K562 (cell line): ENCODE results near the gene HTR1D. TPM values are rescaled to one million over a fixed set of nuclear protein-coding genes. Genes with fewer than 3 reads are reported as not detected.

Experiments used
- DPF2 ChIP-seq: fragments of 450-650 bp; IDR thresholded peaks from 2 replicates; pipeline ENCODE4 v1.6.1; 2016
- KLF16 ChIP-seq: IDR thresholded peaks from 2 replicates; pipeline ENCODE4 v1.6.1; 2016; ENCODE audit warnings: antibody characterized with exemption
- MAFG ChIP-seq: fragments of 450-650 bp; conservative IDR thresholded peaks from 2 replicates; pipeline ENCODE4 v1.6.1; 2016; ENCODE audit warnings: missing genetic modification characterization, missing compliant biosample characterization
- MTA2 ChIP-seq: fragments of 450-650 bp; IDR thresholded peaks from 2 replicates; pipeline ENCODE4 v1.6.1; 2016; ENCODE audit warnings: low read depth
- REST ChIP-seq, 2 experiments: fragments of 450-650 bp; formaldehyde crosslinking in 1 of 2; IDR thresholded peaks; 2 replicates each; pipeline versions ENCODE4 v1.4.0 to v1.6.1; 2014 to 2020; ENCODE audit warnings: mild to moderate bottlenecking in 2 of 2, borderline replicate concordance in 1 of 2, low read depth in 1 of 2
- ZBTB7A ChIP-seq: IDR thresholded peaks from 2 replicates; pipeline ENCODE4 v1.6.1; 2011; ENCODE audit warnings: low read depth, mild to moderate bottlenecking, low read length, moderate library complexity, borderline replicate concordance; ENCODE audit not compliant: control insufficient read depth
- polyA plus RNA-seq, 8 experiments: library from polyadenylated mRNA; depleted of rRNA in 4 of 8; stranded (reverse) in 5 of 8; unstranded in 3 of 8; fragments of >200 nt; fragmentation: Nextera tagmentation in 2 of 8; fragmentation: Illumina TruSeq in 1 of 8; extraction: Ambion mirVana in 2 of 8; extraction: Trizol in 1 of 8; gene quantifications; 2 replicates each; pipeline versions ENCODE4 v1.2.1 to v1.2.3, GENCODE V29; 2011 to 2014; ENCODE audit warnings: inconsistent platforms in 1 of 8, missing spikeins in 1 of 8
- total RNA-seq, 7 experiments: library from RNA; depleted of rRNA in 6 of 7; stranded (reverse); fragments of >200 nt in 6 of 7; fragmentation: Illumina TruSeq in 2 of 7; extraction: Trizol in 2 of 7; gene quantifications; 2 replicates each; pipeline versions ENCODE4 v1.2.1 to v1.2.3, GENCODE V29; 2011 to 2021; ENCODE audit warnings: low replicate concordance in 1 of 7

The HTR1D gene
- total and polyA plus RNA-seq, 9 of the 15 experiments (the other 6 are each of a cell fraction or from before 2014, with no cell fraction given) = 0.03 to 0.09 (median 0.04) TPM; not detected in 4

GRCh38 chr1:23191199-23191598 is 26.1 kb downstream of the HTR1D start (continued):
- peak; percentile 81 for TF ChIP-seq REST (IDR thresholded peaks at IDR 0.05; ENCODE audit: borderline replicate concordance)
- no peak for TF ChIP-seq REST (CRISPR knock-in tag; IDR thresholded peaks at IDR 0.05; ENCODE audit: low read depth)
- TF ChIP-seq DPF2 = 0 out of 2 replicates have a peak, but pooled peaks have one; percentile 20
- no peak for TF ChIP-seq ZBTB7A
- TF ChIP-seq MTA2 = no peak
- TF ChIP-seq KLF16 = peak; percentile 60; the same call in 1 of the 2 replicates
- TF ChIP-seq MAFG (tag) = peak; percentile 32; the same call in 1 of the 2 replicates
